Astrocyte of the cerebellum (primary cell): Measurements from ENCODE around the gene TRIM67.

Experiments used
- DNase-seq: peaks from one replicate; pipeline ENCODE4 v3.0.0-alpha.2; 2011; ENCODE audit warnings: low read depth
- H3K4me3 ChIP-seq: 2 replicates; pipeline ENCODE4 v1.5.1; 2011; ENCODE audit warnings: mild to moderate bottlenecking, low read depth, low read length, moderate library complexity
- in situ Hi-C: cut with HindIII; loops from 2 replicates; pipeline ENCODE4 v1.10.0; 2017; ENCODE audit warnings: low sequenced_read_pairs
- TF ChIP-seq, protein P1 (sequence below): IDR thresholded peaks from 2 replicates; pipeline ENCODE4 v1.5.1; 2012; ENCODE audit warnings: low read length, low read depth, moderate library complexity, mild to moderate bottlenecking; ENCODE audit errors: missing control alignments

Gene TRIM67

DNA sequence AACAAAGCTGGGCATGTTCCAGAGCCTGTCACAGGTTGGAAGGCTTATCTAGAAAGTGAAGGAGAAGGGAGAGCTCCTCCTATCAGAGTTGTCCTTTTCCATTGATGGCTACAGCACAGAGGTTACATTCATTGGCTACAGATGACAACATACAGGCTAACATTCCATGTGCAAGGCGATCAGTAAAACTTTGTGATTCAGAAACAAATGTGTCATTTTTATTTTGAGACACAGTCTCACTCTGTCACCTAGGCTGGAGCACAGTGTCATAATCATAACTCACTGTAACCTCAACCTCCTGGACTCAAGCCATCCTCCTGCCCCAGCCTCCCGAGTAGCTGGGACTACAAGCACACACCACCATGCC, 32.6 kb downstream of the TRIM67 start:
- TF ChIP-seq, protein P1, sequence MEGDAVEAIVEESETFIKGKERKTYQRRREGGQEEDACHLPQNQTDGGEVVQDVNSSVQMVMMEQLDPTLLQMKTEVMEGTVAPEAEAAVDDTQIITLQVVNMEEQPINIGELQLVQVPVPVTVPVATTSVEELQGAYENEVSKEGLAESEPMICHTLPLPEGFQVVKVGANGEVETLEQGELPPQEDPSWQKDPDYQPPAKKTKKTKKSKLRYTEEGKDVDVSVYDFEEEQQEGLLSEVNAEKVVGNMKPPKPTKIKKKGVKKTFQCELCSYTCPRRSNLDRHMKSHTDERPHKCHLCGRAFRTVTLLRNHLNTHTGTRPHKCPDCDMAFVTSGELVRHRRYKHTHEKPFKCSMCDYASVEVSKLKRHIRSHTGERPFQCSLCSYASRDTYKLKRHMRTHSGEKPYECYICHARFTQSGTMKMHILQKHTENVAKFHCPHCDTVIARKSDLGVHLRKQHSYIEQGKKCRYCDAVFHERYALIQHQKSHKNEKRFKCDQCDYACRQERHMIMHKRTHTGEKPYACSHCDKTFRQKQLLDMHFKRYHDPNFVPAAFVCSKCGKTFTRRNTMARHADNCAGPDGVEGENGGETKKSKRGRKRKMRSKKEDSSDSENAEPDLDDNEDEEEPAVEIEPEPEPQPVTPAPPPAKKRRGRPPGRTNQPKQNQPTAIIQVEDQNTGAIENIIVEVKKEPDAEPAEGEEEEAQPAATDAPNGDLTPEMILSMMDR = no peak

DNA sequence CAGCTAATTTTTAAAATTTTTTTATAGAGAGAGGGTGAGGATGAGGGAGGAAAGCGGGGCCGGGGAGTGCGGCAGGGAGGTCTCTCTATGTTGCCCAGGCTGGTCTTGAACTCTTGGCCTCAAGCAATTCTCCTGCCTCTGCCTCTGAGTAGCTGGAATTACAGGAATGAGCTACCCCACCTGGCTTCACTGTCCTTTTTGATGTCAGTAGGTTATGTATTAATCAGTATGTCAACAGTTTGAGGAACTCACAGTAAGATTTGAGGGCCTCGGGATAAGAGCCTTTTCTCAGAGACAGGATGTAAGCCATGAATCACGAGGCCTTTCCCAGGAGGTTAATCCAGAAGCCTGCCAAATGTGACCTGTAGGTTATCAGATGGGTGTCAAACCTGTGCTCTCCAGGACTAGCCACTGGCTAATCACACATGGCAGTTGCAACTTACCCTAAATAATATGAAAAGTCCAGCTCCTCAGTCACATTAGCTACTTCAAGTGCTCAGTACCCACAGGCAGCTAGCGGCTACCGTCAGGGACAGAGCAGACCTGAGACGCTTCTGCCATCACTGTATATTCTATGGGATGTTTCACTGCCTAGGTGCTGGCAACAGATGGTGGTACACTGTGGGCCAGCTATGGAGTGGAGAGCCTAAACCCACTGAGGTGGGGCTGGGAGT, 33.1 kb downstream of the TRIM67 start:
- TF ChIP-seq, protein P1 = no peak
- no peak for DNase-seq
- H3K4me3 ChIP-seq = no peak overlapping the region
- in situ Hi-C loops = loop anchor here (5.0 kb wide), 1 partner anchor 43 kb away; no protein-coding TSS in a partner anchor

More for the DNA sequence above, 32.6 kb downstream of the TRIM67 start:
- no peak overlapping the region for H3K4me3 ChIP-seq
- no peak for DNase-seq
- in situ Hi-C loops = no loop called here

DNA sequence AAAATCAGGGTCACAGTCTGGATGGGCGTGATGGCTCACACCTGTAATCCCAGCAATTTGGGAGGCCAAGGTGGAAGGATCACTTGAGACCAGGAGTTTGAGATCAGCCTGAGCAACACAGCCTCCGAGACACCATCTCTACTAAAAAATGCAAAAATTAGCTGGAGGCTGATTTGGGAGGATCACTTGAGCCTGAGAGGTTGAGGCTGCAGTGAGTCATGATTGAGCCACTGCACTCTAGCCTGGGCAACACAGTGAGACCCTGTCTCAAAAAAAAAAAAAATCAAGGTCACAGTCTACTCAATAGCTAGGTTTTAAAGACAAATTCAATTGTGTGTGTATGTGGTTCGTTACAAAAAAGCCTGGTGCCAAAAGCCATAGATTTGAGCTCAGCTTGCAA, 34.4 kb downstream of the TRIM67 start:
- no peak for DNase-seq
- in situ Hi-C loops = loop anchor here (5.0 kb wide), 1 partner anchor 44 kb away; no protein-coding TSS in a partner anchor
- no peak overlapping the region for H3K4me3 ChIP-seq
- TF ChIP-seq, protein P1 = no peak

DNA sequence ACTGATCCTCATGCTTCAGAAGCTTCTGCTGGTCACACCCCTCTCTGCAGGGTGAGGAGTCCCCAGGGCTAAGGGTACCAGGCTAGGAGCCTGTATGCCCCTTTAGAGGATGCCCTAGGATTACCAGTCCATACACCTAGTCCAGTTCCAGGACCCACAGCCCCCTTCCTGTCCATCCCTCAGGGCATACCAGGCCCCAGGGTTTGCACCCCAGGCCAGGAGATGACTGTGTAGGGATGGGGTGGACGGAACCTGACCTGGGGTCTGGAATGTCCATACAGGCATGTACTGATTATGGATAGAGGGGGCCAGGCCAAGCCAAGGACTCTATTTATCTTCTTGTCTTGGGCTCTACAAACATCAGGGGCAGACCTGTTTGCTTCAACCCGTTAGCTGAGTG, 34.9 kb downstream of the TRIM67 start:
- TF ChIP-seq, protein P1 = no peak
- in situ Hi-C loops = loop anchor here (5.0 kb wide), 1 partner anchor 44 kb away; no protein-coding TSS in a partner anchor
- H3K4me3 ChIP-seq = no peak overlapping the region
- no peak for DNase-seq

DNA sequence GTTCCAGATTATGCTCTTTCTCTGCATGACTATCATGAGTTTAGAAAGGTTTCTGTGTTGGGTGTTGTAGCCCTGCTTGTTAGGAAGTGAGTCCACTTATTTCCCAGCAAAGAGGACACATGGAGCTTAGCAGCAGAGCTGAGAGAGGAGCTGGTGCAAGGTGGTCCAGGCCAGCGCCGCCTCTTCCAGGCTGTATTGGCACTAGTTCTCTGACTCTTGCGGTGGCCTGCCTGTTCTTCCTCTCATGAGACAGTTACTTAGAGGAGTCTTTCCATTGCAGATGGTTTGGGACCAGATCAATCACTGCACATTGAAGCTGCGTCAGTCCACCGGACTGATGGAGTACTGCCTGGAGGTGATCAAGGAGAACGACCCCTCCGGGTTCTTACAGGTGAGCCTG, 38.0 kb downstream of the TRIM67 start:
- in situ Hi-C loops = loop anchor here (5.0 to 25.0 kb wide), 3 partner anchors 48 to 413 kb away; no protein-coding TSS in a partner anchor
- TF ChIP-seq, protein P1 = no peak
- no peak overlapping the region for H3K4me3 ChIP-seq
- DNase-seq = no peak

DNA sequence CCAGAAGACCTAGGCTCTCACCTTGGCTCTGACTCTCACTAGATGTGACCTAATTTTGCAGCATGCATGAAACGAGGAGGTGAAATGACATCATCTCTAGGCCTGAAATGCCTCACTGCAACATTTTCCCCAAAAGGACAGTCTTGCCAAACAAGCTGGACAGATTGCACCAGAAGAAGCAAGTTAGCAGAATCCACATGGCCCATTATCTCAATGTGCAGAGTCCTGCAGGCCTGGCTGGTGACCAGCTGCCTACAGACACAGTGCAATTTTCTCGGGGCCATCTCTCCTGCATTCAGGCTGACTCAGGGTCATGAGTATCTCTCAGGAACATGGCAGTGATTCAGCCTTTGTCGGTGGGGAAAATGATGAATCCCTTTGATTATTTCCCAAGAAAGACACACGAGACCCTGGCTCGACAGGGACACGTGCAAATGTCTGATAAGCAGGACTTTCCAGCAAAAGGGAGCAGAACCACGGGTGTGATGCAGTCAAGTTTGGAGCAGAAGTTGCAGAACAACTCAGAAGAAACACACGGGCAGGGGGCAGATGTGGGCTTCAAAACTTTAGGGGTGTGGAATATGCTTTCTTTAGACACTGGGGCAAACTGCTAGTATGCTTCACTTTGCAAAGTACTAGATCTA, 38.7 kb downstream of the TRIM67 start:
- TF ChIP-seq, protein P1 = no peak
- in situ Hi-C loops = loop anchor here (25.0 kb wide), 2 partner anchors 263 to 413 kb away; no protein-coding TSS in a partner anchor
- DNase-seq = no peak
- no peak overlapping the region for H3K4me3 ChIP-seq
